B cell (primary cell): ENCODE data around the gene MOBP. TPM values are rescaled to one million over a fixed set of nuclear protein-coding genes. Genes with fewer than 3 reads are reported as not detected.

Source experiments
- ATAC-seq: fragments of 200-7000 bp; cut with Tn5 transposase; one replicate; pipeline ENCODE4 v1.10.0; 2021; ENCODE audit warnings: low read depth, mild to moderate bottlenecking, moderate number of reproducible peaks, moderate library complexity
- CTCF ChIA-PET: fragments of 350-600 bp; sonication (Branson Sonifier 250); formaldehyde crosslinking; loops from one replicate; lab custom pipeline; 2021; ENCODE audit warnings: antibody characterized with exemption, inconsistent platforms; lab: Charles Lee
- POLR2A ChIA-PET: fragments of 350-600 bp; sonication (Branson Sonifier 250); formaldehyde crosslinking; loops from one replicate; lab custom pipeline; 2021; ENCODE audit warnings: antibody characterized with exemption; lab: Charles Lee
- DNase-seq: peaks from one replicate; pipeline ENCODE4 v3.0.0; 2013
- H2AFZ ChIP-seq: 2 replicates; pipeline ENCODE4 v1.6.1; 2012; ENCODE audit warnings: mild to moderate bottlenecking, low read depth, low read length; ENCODE audit not compliant: insufficient read depth, poor library complexity, severe bottlenecking
- H3K27ac ChIP-seq, 2 donors: 1 replicate in 1 of 2; 2 replicates in 1 of 2; pipeline ENCODE4 v1.5.1; 2012 to 2013; ENCODE audit warnings: low read length in 2 of 2, mild to moderate bottlenecking in 2 of 2, moderate library complexity in 1 of 2
- H3K27me3 ChIP-seq, 4 experiments: fragments of 200-600 bp in 1 of 4; sonication (generic) in 1 of 4; replicated peaks in 1 of 4; 1 replicate in 2 of 4; 2 replicates in 2 of 4; pipeline versions ENCODE4 v1.6.1 to v1.7.0; 2013 to 2016; ENCODE audit warnings: low read length in 3 of 4, mild to moderate bottlenecking in 2 of 4, mixed read lengths in 1 of 4, moderate library complexity in 1 of 4; ENCODE audit not compliant: insufficient read depth in 4 of 4, control insufficient read depth in 3 of 4; ENCODE audit errors: control extremely low read depth in 1 of 4
- H3K36me3 ChIP-seq, 2 experiments: replicated peaks in 1 of 2; 1 replicate in 1 of 2; 2 replicates in 1 of 2; pipeline versions ENCODE4 v1.6.1 to v1.7.1; 2013; ENCODE audit warnings: low read length in 1 of 2; ENCODE audit not compliant: insufficient read depth in 2 of 2, control insufficient read depth in 1 of 2; ENCODE audit errors: control extremely low read depth in 1 of 2, extremely low read depth in 1 of 2
- H3K4me1 ChIP-seq, 2 donors: fragments of 200-600 bp in 1 of 2; sonication (generic) in 1 of 2; 1 replicate in 1 of 2; 2 replicates in 1 of 2; pipeline versions ENCODE4 v1.5.1 to v1.6.1; 2013 to 2017; ENCODE audit warnings: low read length in 2 of 2; ENCODE audit not compliant: control insufficient read depth in 2 of 2, insufficient read depth in 2 of 2
- H3K4me2 ChIP-seq: replicated peaks from 2 replicates; pipeline ENCODE3; 2012; ENCODE audit warnings: mild to moderate bottlenecking, low read depth, low read length; ENCODE audit not compliant: poor library complexity, severe bottlenecking
- H3K4me3 ChIP-seq, 5 experiments: fragments of 200-600 bp in 1 of 5; sonication (generic) in 1 of 5; 1 replicate in 3 of 5; 2 replicates in 2 of 5; pipeline versions ENCODE4 v1.5.1 to v1.7.0; 2011 to 2016; ENCODE audit warnings: low read length in 4 of 5, mild to moderate bottlenecking in 4 of 5, low read depth in 2 of 5, control low read depth in 1 of 5, moderate library complexity in 1 of 5; ENCODE audit not compliant: insufficient read depth in 1 of 5; ENCODE audit errors: control extremely low read depth in 1 of 5, extremely low read depth in 1 of 5
- H3K79me2 ChIP-seq: fragments of 200-600 bp; sonication (generic); one replicate; pipeline ENCODE4 v1.6.0; 2016; ENCODE audit warnings: low read length; ENCODE audit not compliant: control insufficient read depth, insufficient read depth
- H3K9ac ChIP-seq: fragments of 200-600 bp; sonication (generic); 2 replicates; pipeline ENCODE4 v1.6.1; 2017; ENCODE audit warnings: mild to moderate bottlenecking, low read length, moderate library complexity
- H3K9me3 ChIP-seq, 3 donors: one replicate each; pipeline versions ENCODE4 v1.6.1 to v1.7.1; 2013; ENCODE audit warnings: low read length in 2 of 3; ENCODE audit not compliant: control insufficient read depth in 2 of 3, insufficient read depth in 1 of 3; ENCODE audit errors: control extremely low read depth in 1 of 3
- H4K20me1 ChIP-seq: 2 replicates; pipeline ENCODE4 v1.6.0; 2012; ENCODE audit warnings: mild to moderate bottlenecking, low read length; ENCODE audit not compliant: insufficient read depth, control insufficient read depth, poor library complexity, severe bottlenecking
- H3K27ac Mint-ChIP-seq: one replicate; pipeline ENCODE4 v1.8.0; 2021; ENCODE audit warnings: mixed read lengths
- H3K27me3 Mint-ChIP-seq: one replicate; pipeline ENCODE4 v1.8.0; 2021; ENCODE audit warnings: mixed read lengths
- H3K4me1 Mint-ChIP-seq: one replicate; pipeline ENCODE4 v1.8.0; 2021; ENCODE audit warnings: mixed read lengths
- H3K4me3 Mint-ChIP-seq: one replicate; pipeline ENCODE4 v1.8.0; 2021; ENCODE audit warnings: mixed read lengths
- H3K9me3 Mint-ChIP-seq: one replicate; pipeline ENCODE4 v1.8.0; 2022; ENCODE audit warnings: mixed read lengths; ENCODE audit not compliant: insufficient read depth
- EZH2 ChIP-seq: IDR thresholded peaks from 2 replicates; pipeline ENCODE4 v1.6.1; 2012; ENCODE audit warnings: borderline replicate concordance, low read depth, mild to moderate bottlenecking, moderate library complexity, low read length; ENCODE audit not compliant: insufficient read depth, poor library complexity, severe bottlenecking
- WGBS: methylation state at CpG from one replicate; pipeline ENCODE4 v1.1.5; 2013; ENCODE audit warnings: missing lambda C conversion rate; ENCODE audit not compliant: insufficient coverage; 5-methylcytosine and 5-hydroxymethylcytosine counted together
- intact Hi-C: fragments of 100-400 bp; cut with micrococcal nuclease; formaldehyde crosslinking; loops from one replicate; pipeline ENCODE4 v1.10.0; 2022
- polyA plus RNA-seq: library from polyadenylated mRNA; depleted of rRNA; stranded (reverse); fragments of >200 nt; gene quantifications from 2 replicates; pipeline ENCODE4 v1.2.3, GENCODE V29; 2012
- total RNA-seq, 2 donors: library from RNA; stranded (reverse); fragments of 120-200 nt in 1 of 2; gene quantifications; 1 replicate in 1 of 2; 2 replicates in 1 of 2; pipeline versions ENCODE4 v1.2.3 to v1.2.4, GENCODE V29; 2013 to 2022
- TF ChIP-seq, protein P1 (sequence below): fragments of 200-600 bp; IDR thresholded peaks from one replicate; pipeline ENCODE4 v1.8.0; 2022; ENCODE audit warnings: antibody characterized with exemption, mild to moderate bottlenecking

MOBP gene
- total and polyA plus RNA-seq, 2 donors (not counting 1 experiment from before 2014, with no cell fraction given) = 0.04 TPM; not detected in 1

DNA sequence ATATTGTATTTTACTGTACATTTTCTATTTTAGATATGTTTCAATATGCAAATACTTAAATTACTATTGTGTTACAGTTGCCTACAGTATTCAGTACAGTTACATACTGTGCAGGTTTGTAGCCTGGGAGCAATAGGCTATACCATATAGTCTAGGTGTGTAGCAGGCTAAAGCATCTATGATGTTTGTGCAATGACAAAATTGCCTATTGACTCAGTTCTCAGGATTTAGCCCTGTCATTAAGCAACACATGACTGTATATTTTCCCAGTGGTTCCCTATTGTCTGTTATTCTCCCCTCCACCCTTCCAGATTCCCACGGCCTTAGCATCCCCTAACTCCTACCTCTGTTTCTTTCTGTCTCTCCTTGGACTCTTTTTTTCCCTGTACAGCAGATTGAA, 10.7 kb downstream of the MOBP start:
- Histone ChIP-seq H4K20me1 (no peaks in the 10 kb centered on the region), H3K79me2 (no peaks in the 10 kb centered on the region), H3K36me3 (no peaks in the 10 kb centered on the region), H2AFZ (no peak overlapping the region), H3K27me3 (no peaks in the 10 kb centered on the region), H3K9me3 (peaks cover 0 to 6% (median 4%) of the 10 kb centered on the region in 3 donors), H3K4me3 (no peak overlapping the region), H3K4me2 (no peak overlapping the region), H3K27ac (no peak overlapping the region), H3K4me1 (no peaks in the 10 kb centered on the region), H3K9ac (no peak overlapping the region)
- Mint-ChIP-seq H3K27me3 (peaks cover 3% of the 10 kb centered on the region), H3K4me1 (no peaks in the 10 kb centered on the region), H3K9me3 (peaks cover 4% of the 10 kb centered on the region), H3K4me3 (no peak overlapping the region), H3K27ac (no peak overlapping the region)
- intact Hi-C loops = no loop called here
- TF ChIP-seq, protein P1, sequence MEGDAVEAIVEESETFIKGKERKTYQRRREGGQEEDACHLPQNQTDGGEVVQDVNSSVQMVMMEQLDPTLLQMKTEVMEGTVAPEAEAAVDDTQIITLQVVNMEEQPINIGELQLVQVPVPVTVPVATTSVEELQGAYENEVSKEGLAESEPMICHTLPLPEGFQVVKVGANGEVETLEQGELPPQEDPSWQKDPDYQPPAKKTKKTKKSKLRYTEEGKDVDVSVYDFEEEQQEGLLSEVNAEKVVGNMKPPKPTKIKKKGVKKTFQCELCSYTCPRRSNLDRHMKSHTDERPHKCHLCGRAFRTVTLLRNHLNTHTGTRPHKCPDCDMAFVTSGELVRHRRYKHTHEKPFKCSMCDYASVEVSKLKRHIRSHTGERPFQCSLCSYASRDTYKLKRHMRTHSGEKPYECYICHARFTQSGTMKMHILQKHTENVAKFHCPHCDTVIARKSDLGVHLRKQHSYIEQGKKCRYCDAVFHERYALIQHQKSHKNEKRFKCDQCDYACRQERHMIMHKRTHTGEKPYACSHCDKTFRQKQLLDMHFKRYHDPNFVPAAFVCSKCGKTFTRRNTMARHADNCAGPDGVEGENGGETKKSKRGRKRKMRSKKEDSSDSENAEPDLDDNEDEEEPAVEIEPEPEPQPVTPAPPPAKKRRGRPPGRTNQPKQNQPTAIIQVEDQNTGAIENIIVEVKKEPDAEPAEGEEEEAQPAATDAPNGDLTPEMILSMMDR = no peak
- no peak for TF ChIP-seq EZH2
- 100% methylated on average over 1 of the region's 1 CpG for WGBS
- DNase-seq = no peak
- ATAC-seq = no peak
- ChIA-PET CTCF (no interaction called here), POLR2A (no interaction called here)

DNA sequence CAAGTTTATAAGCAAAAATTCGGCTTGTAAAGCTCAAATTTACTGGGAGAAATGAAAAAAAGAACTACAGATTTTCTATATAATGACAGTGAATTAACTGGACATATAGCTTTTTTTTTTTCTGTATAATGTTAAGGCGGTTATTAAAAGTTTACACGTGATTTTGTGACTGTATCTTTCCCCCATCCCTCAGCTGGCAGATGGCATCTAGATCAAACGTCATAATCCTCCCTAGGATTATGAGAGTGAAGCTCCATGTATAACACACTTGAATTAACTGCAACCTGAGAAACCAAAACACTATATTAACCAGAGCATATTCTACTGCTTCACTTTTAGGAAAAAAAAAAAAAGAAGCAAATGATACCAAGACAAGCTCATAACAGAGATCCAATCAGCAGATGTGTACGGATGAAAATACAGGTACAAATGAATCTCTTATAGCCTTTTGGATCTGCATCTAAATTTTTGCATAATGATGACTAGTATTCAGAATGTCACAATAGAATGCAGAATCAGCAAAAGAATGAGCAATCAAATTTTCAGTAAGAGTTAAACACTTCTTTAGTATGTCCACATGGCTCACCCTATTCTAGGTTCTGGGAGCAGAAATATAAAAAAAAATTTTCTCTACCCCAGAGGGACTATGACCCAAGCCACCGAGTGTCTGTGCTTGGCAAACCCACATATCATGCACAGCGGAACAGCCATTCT, 12.4 kb downstream of the MOBP start:
- intact Hi-C loops = no loop called here
- ChIA-PET CTCF (no interaction called here), POLR2A (no interaction called here)
- H2AFZ ChIP-seq = no peak overlapping the region
- DNase-seq (no peak), ATAC-seq (no peak)
- H3K9ac ChIP-seq = no peak overlapping the region
- Mint-ChIP-seq H3K4me3 (no peak overlapping the region), H3K27me3 (no peaks in the 10 kb centered on the region), H3K9me3 (peaks cover 4% of the 10 kb centered on the region), H3K4me1 (no peaks in the 10 kb centered on the region), H3K27ac (no peak overlapping the region)
- no peaks in the 10 kb centered on the region for H4K20me1 ChIP-seq
- H3K79me2 ChIP-seq = no peaks in the 10 kb centered on the region
- no peak overlapping the region for H3K4me3 ChIP-seq
- no peaks in the 10 kb centered on the region for H3K4me1 ChIP-seq
- no peak overlapping the region for H3K27ac ChIP-seq
- H3K9me3 ChIP-seq = peaks cover 0 to 5% (median 4%) of the 10 kb centered on the region in 3 donors
- H3K27me3 ChIP-seq = no peaks in the 10 kb centered on the region
- H3K36me3 ChIP-seq = no peaks in the 10 kb centered on the region
- no peak overlapping the region for H3K4me2 ChIP-seq
- TF ChIP-seq EZH2 = no peak
- TF ChIP-seq, protein P1 = no peak
- WGBS = 77% methylated on average over 3 of the region's 7 CpGs
